Esophagus squamous epithelium (tissue), 4 donors: ENCODE results near the gene BFSP2.

Experiments
- CTCF ChIP-seq, 6 experiments: fragments of 450-650 bp in 4 of 6; fragments of 200-600 bp in 2 of 6; sonication (generic) in 2 of 6; IDR thresholded peaks; one replicate each; pipeline ENCODE4 v1.5.1; 2016 to 2019; ENCODE audit warnings: antibody characterized with exemption in 6 of 6, mild to moderate bottlenecking in 4 of 6, moderate library complexity in 4 of 6
- POLR2A ChIP-seq, 4 donors: fragments of 450-650 bp; IDR thresholded peaks; one replicate each; pipeline ENCODE4 v1.6.1; 2017; ENCODE audit warnings: antibody characterized with exemption in 4 of 4, mild to moderate bottlenecking in 4 of 4, moderate library complexity in 3 of 4

- peak in 2 of 6 experiments; percentile 8 to 31 for TF ChIP-seq CTCF (IDR thresholded peaks at IDR 0.05)
- TF ChIP-seq POLR2A (IDR thresholded peaks at IDR 0.05) = no peak
Observed at GRCh38 chr3:133443649-133444422, 44.0 kb downstream of the BFSP2 start.
